HL-60/S4 treated with retinoic acid at 250 ng/mL for 4 days and 3 days (cell line): ENCODE data around the gene ADRM1.

ENCODE experiments used
- in situ Hi-C: fragments of 300-500 bp; cut with MboI; formaldehyde crosslinking; loops from 2 replicates; pipeline ENCODE4 v1.7.0; 2022; ENCODE audit warnings: low sequenced_read_pairs

Gene ADRM1

GRCh38 chr20:62323146-62323979, 20.6 kb downstream of the ADRM1 start:
- in situ Hi-C loops: no loop called here

- in situ Hi-C loops: no loop called here
Observed at GRCh38 chr20:62323980-62324906, 21.4 kb downstream of the ADRM1 start.

- in situ Hi-C loops: no loop called here
Observed at GRCh38 chr20:62325172-62325905, 22.5 kb downstream of the ADRM1 start.

- in situ Hi-C loops: no loop called here
Observed at GRCh38 chr20:62326559-62326958, 23.8 kb downstream of the ADRM1 start.

- in situ Hi-C loops: no loop called here
Observed at GRCh38 chr20:62326959-62327725, 24.3 kb downstream of the ADRM1 start.

- in situ Hi-C loops: no loop called here
Observed at GRCh38 chr20:62327726-62328495, 25.1 kb downstream of the ADRM1 start.

GRCh38 chr20:62328684-62329388, 26.0 kb downstream of the ADRM1 start:
- in situ Hi-C loops: no loop called here

GRCh38 chr20:62329389-62330377, 26.9 kb downstream of the ADRM1 start:
- in situ Hi-C loops: no loop called here

GRCh38 chr20:62330576-62331317, 27.9 kb downstream of the ADRM1 start:
- in situ Hi-C loops: no loop called here

- in situ Hi-C loops: no loop called here
Observed at GRCh38 chr20:62331347-62331746, 28.6 kb downstream of the ADRM1 start.

GRCh38 chr20:62332421-62332820, 29.6 kb downstream of the ADRM1 start:
- in situ Hi-C loops: no loop called here

GRCh38 chr20:62332989-62333819, 30.4 kb downstream of the ADRM1 start:
- in situ Hi-C loops: no loop called here

GRCh38 chr20:62333820-62334595, 31.2 kb downstream of the ADRM1 start:
- in situ Hi-C loops: no loop called here

GRCh38 chr20:62334881-62335280, 32.1 kb downstream of the ADRM1 start:
- in situ Hi-C loops: no loop called here

- in situ Hi-C loops: no loop called here
Observed at GRCh38 chr20:62335532-62335931, 32.7 kb downstream of the ADRM1 start.
